DND-41 (cell line): ENCODE measurements around the gene ANKS1B.
"Not testable (repeated sequence)": the region's sequence is repeated elsewhere in the genome, so short reads cannot be mapped to it uniquely, and the experiment has no call there.

Source experiments
- ATAC-seq: fragments of 200-7000 bp; cut with Tn5 transposase; 3 replicates; pipeline ENCODE4 v1.9.1; 2021; ENCODE audit warnings: low read depth; ENCODE audit not compliant: insufficient read depth
- DNase-seq: peaks from one replicate; pipeline ENCODE4 v3.0.0-alpha.2; 2020
- H2AFZ ChIP-seq: 2 replicates; pipeline ENCODE4 v1.6.0; 2012; ENCODE audit warnings: low read depth, low read length
- H3K27ac ChIP-seq: 2 replicates; pipeline ENCODE4 v1.5.1; 2012; ENCODE audit warnings: low read length, inconsistent platforms
- H3K27me3 ChIP-seq: fragments of 200-600 bp; sonication (generic); 2 replicates; pipeline ENCODE4 v1.6.0; 2012; ENCODE audit warnings: low read length, mild to moderate bottlenecking, inconsistent platforms; ENCODE audit not compliant: insufficient read depth, poor library complexity
- H3K36me3 ChIP-seq: 2 replicates; pipeline ENCODE4 v1.5.1; 2012; ENCODE audit warnings: low read length, inconsistent platforms; ENCODE audit not compliant: insufficient read depth
- H3K4me1 ChIP-seq: 2 replicates; pipeline ENCODE4 v1.5.1; 2012; ENCODE audit warnings: mild to moderate bottlenecking, low read length; ENCODE audit not compliant: insufficient read depth
- H3K4me2 ChIP-seq: 2 replicates; pipeline ENCODE4 v1.6.0; 2012; ENCODE audit warnings: mild to moderate bottlenecking, moderate library complexity, low read length, inconsistent platforms; ENCODE audit not compliant: insufficient read depth
- H3K4me3 ChIP-seq, 2 experiments: fragments of 200-600 bp in 1 of 2; shearing (Covaris generic) in 1 of 2; 2 replicates each; pipeline ENCODE4 v1.5.1; 2012 to 2016; ENCODE audit warnings: inconsistent platforms in 2 of 2, low read length in 2 of 2, mild to moderate bottlenecking in 2 of 2, low read depth in 1 of 2, moderate library complexity in 1 of 2
- H3K79me2 ChIP-seq: 2 replicates; pipeline ENCODE4 v1.6.0; 2012; ENCODE audit warnings: low read length, inconsistent platforms; ENCODE audit not compliant: insufficient read depth
- H3K9ac ChIP-seq: 2 replicates; pipeline ENCODE4 v1.6.0; 2012; ENCODE audit warnings: low read depth, mild to moderate bottlenecking, inconsistent platforms, low read length, moderate library complexity
- H3K9me3 ChIP-seq: 2 replicates; pipeline ENCODE4 v1.5.1; 2012; ENCODE audit warnings: low read length, moderate library complexity, mild to moderate bottlenecking, inconsistent platforms; ENCODE audit not compliant: insufficient read depth, severe bottlenecking
- H4K20me1 ChIP-seq: 2 replicates; pipeline ENCODE4 v1.6.0; 2012; ENCODE audit warnings: low read length; ENCODE audit not compliant: insufficient read depth
- EZH2 ChIP-seq: IDR thresholded peaks from 3 replicates; pipeline ENCODE4 v1.6.1; 2012; ENCODE audit warnings: borderline replicate concordance, low read depth, mild to moderate bottlenecking, moderate library complexity, low read length, inconsistent platforms; ENCODE audit not compliant: severe bottlenecking
- TF ChIP-seq, protein P1 (sequence below): IDR thresholded peaks from 2 replicates; pipeline ENCODE4 v1.5.1; 2012; ENCODE audit warnings: borderline replicate concordance, low read length, moderate library complexity, mild to moderate bottlenecking; ENCODE audit not compliant: poor library complexity, severe bottlenecking; ENCODE audit errors: extremely low read depth

ANKS1B gene

DNA sequence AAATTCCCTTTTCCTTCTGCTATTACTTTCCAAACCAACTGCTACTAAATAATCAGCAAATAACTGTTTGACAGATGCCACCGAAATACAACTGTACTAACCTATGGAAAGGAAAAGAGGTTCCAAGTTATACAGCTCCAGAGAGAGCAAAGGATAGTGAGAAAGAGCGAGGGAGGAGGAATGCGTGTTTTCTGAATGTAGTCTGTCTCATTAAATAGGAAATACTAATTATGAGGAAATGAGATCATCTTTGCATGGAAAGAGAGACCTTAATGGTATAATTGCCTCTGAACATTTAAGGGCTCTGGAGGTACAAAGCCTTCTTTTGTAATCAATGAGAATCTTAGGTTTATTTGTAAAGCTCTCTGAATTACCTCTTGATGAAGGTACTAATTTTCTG lies 1144.4 kb downstream of the ANKS1B start:
- Histone ChIP-seq H3K27me3 (peaks cover 12% of the 10 kb centered on the region), H3K4me1 (no peaks in the 10 kb centered on the region), H3K36me3 (no peaks in the 10 kb centered on the region), H3K27ac (no peak overlapping the region), H4K20me1 (no peaks in the 10 kb centered on the region), H2AFZ (no peak overlapping the region), H3K4me2 (no peak overlapping the region), H3K4me3 (no peak overlapping the region), H3K9ac (no peak overlapping the region), H3K9me3 (no peaks in the 10 kb centered on the region), H3K79me2 (no peaks in the 10 kb centered on the region)
- DNase-seq (no peak), ATAC-seq (no peak)
- TF ChIP-seq, protein P1, sequence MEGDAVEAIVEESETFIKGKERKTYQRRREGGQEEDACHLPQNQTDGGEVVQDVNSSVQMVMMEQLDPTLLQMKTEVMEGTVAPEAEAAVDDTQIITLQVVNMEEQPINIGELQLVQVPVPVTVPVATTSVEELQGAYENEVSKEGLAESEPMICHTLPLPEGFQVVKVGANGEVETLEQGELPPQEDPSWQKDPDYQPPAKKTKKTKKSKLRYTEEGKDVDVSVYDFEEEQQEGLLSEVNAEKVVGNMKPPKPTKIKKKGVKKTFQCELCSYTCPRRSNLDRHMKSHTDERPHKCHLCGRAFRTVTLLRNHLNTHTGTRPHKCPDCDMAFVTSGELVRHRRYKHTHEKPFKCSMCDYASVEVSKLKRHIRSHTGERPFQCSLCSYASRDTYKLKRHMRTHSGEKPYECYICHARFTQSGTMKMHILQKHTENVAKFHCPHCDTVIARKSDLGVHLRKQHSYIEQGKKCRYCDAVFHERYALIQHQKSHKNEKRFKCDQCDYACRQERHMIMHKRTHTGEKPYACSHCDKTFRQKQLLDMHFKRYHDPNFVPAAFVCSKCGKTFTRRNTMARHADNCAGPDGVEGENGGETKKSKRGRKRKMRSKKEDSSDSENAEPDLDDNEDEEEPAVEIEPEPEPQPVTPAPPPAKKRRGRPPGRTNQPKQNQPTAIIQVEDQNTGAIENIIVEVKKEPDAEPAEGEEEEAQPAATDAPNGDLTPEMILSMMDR = no peak

DNA sequence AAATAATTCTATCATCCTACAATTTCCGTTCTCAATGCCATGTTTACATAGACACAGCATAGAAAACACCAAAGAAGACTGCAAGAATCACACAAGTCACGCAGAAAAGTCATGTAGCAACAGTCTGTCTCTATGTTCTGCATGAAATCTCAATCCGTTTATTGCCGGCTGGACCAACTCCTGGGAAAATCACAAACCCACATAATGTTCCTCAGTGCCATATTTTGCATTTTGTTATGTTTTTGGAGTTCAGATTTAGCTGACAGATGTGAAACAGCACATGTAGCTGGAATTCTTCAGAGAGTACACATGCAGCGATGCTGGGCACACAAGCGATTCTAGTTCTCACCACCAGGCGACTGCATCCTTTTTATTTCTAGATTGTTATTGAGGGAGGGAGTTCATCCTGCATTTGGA lies 1146.5 kb downstream of the ANKS1B start:
- H3K9ac ChIP-seq = no peak overlapping the region
- H3K4me1 ChIP-seq = no peaks in the 10 kb centered on the region
- H2AFZ ChIP-seq = no peak overlapping the region
- H3K4me2 ChIP-seq = no peak overlapping the region
- DNase-seq (no peak), ATAC-seq (no peak)
- H3K27me3 ChIP-seq = peaks cover 12% of the 10 kb centered on the region
- H3K79me2 ChIP-seq = no peaks in the 10 kb centered on the region
- TF ChIP-seq EZH2 = no peak
- TF ChIP-seq, protein P1 = no peak
- H3K27ac ChIP-seq = no peak overlapping the region
- H3K36me3 ChIP-seq = no peaks in the 10 kb centered on the region
- no peaks in the 10 kb centered on the region for H4K20me1 ChIP-seq
- no peak overlapping the region for H3K4me3 ChIP-seq
- H3K9me3 ChIP-seq = no peaks in the 10 kb centered on the region

DNA sequence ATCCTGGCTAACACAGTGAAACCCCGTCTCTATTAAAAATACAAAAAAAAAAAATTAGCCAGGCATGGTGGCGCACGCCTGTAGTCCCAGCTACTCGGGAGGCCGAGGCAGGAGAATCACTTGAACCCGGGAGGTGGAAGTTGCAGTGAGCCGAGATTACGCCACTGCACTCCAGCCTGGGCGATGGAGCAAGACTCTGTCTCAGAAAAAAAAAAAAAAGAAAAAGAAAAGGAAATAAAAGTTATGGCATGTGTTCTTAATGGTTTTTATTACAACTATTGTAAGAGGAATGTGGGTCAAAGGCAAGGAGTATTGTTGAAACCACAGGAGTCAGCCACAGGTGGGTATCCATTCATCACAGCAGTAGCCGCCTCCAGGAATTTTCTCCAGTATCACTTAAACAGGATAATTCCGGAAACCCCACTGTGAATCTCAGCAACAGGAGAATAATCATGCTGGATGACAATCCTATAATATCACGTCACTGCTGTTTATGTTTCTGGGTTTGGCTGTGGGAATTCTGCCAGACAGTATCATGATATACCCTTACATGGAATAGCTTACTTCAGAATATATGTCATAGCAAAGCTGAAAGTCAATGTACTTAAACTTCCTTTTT lies 1147.5 kb downstream of the ANKS1B start:
- not testable (repeated sequence) for H3K27ac ChIP-seq, H4K20me1 ChIP-seq, H3K27me3 ChIP-seq, H3K9ac ChIP-seq, H3K4me3 ChIP-seq, H3K36me3 ChIP-seq, H3K9me3 ChIP-seq, DNase-seq, ATAC-seq, H2AFZ ChIP-seq, H3K79me2 ChIP-seq, H3K4me1 ChIP-seq, H3K4me2 ChIP-seq

DNA sequence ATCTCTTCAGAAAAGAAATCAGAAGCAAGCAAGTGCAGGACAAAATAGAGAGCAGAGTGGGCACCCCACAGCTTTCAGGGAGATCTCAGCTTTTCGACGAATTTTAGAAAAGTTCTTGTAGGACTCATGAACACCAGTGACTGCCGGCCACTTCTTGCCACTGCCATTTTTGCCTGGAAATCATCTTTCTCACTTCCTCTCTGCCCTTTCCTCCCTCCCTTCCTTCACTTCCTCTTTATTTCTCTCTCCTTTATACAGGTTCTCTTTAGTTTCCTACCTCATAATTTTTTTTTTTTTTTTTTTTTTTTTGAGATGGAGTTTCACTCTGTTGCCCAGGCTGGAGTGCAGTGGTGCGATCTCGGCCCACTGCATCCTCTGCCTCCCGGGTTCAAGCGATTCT lies 1154.1 kb downstream of the ANKS1B start:
- no peaks in the 10 kb centered on the region for H4K20me1 ChIP-seq
- H3K9me3 ChIP-seq = no peaks in the 10 kb centered on the region
- DNase-seq = no peak
- H3K27ac ChIP-seq = no peak overlapping the region
- H3K79me2 ChIP-seq = no peaks in the 10 kb centered on the region
- no peaks in the 10 kb centered on the region for H3K36me3 ChIP-seq
- no peak overlapping the region for H3K4me3 ChIP-seq
- ATAC-seq = no peak
- H2AFZ ChIP-seq = no peak overlapping the region
- no peak overlapping the region for H3K9ac ChIP-seq
- TF ChIP-seq EZH2 = no peak
- TF ChIP-seq, protein P1 = no peak
- H3K4me2 ChIP-seq = no peak overlapping the region
- peaks cover 14% of the 10 kb centered on the region for H3K27me3 ChIP-seq
- no peaks in the 10 kb centered on the region for H3K4me1 ChIP-seq
